ENCODE data around the gene CYTH2.
"Not testable (repeated sequence)": the region's sequence is repeated elsewhere in the genome, so short reads cannot be mapped to it uniquely, and the experiment has no call there.

DNA sequence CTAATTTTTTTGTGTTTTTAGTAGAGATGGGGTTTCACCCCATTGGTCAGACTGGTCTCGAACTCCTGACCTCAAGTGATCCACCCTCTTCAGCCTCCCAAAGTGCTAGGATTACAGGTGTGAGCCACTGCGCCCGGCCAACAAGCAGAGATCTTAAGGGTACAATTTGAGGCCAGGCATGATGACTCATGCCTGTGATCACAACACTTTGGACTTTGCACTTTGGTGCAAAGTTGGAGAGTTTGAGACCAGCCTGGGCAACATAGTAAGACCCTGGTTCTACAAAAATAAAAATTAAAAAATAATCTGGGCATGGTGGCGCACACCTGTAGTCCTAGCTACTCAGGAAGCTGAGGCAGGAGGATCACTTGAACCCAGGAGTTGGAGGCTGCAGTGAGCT, 50.3 kb downstream of the CYTH2 start:
- TF ChIP-seq, protein P1, sequence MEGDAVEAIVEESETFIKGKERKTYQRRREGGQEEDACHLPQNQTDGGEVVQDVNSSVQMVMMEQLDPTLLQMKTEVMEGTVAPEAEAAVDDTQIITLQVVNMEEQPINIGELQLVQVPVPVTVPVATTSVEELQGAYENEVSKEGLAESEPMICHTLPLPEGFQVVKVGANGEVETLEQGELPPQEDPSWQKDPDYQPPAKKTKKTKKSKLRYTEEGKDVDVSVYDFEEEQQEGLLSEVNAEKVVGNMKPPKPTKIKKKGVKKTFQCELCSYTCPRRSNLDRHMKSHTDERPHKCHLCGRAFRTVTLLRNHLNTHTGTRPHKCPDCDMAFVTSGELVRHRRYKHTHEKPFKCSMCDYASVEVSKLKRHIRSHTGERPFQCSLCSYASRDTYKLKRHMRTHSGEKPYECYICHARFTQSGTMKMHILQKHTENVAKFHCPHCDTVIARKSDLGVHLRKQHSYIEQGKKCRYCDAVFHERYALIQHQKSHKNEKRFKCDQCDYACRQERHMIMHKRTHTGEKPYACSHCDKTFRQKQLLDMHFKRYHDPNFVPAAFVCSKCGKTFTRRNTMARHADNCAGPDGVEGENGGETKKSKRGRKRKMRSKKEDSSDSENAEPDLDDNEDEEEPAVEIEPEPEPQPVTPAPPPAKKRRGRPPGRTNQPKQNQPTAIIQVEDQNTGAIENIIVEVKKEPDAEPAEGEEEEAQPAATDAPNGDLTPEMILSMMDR (IDR thresholded peaks at IDR 0.05): not testable (repeated sequence)
- not testable (repeated sequence) for TF ChIP-seq POLR2A (IDR thresholded peaks at IDR 0.05)
